HCT116 (cell line): ENCODE measurements around the gene BTD. TPM values are rescaled to one million over a fixed set of nuclear protein-coding genes. Genes with fewer than 3 reads are reported as not detected.

Source experiments
- ATAC-seq: fragments of 200-7000 bp; cut with Tn5 transposase; 2 replicates; pipeline ENCODE4 v1.9.1; 2020; ENCODE audit warnings: mild to moderate bottlenecking, moderate library complexity
- BruUV-seq: library from RNA; stranded (reverse); fragments of 400-500 nt; replicated peaks from 2 replicates; lab custom pipeline; 2021; lab: Mats Ljungman, UMichigan
- CTCF ChIA-PET: fragments of 300-600 bp; sonication (Branson Sonifier 250); formaldehyde crosslinking; loops from one replicate; lab custom pipeline; 2021; ENCODE audit warnings: antibody characterized with exemption; lab: Charles Lee
- POLR2A ChIA-PET: fragments of 300-600, 350-600 bp; sonication (Branson Sonifier 250); formaldehyde crosslinking; loops from one replicate; lab custom pipeline; 2021; ENCODE audit warnings: antibody characterized with exemption; lab: Charles Lee
- RAD21 ChIA-PET, 2 experiments: fragments of 300-600 bp; sonication (Branson Sonifier 250); formaldehyde crosslinking; loops; one replicate each; lab custom pipeline; 2023; ENCODE audit warnings: low total read pairs in 2 of 2; ENCODE audit not compliant: uncharacterized antibody in 2 of 2, unreplicated experiment in 2 of 2, low non-redundant PET in 1 of 2; lab: Charles Lee
- DNase-seq: peaks from one replicate; pipeline ENCODE4 v3.0.0-alpha.2; 2010; ENCODE audit warnings: low read depth, low spot score
- H2AFZ ChIP-seq: fragments of 200-600 bp; shearing (Covaris generic), sonication (generic); 2 replicates; pipeline ENCODE4 v1.6.1; 2017; ENCODE audit warnings: low read depth, mixed run types, mixed read lengths, antibody characterized with exemption, low read length; ENCODE audit not compliant: poor library complexity, severe bottlenecking
- H3K27ac ChIP-seq: 2 replicates; pipeline ENCODE4 v1.5.1; 2012; ENCODE audit warnings: low read depth, low read length
- H3K27me3 ChIP-seq: fragments of 200-600 bp; sonication (generic); 2 replicates; pipeline ENCODE4 v1.6.1; 2016; ENCODE audit warnings: mixed run types, low read length, mixed read lengths; ENCODE audit not compliant: insufficient read depth
- H3K36me3 ChIP-seq, 2 experiments: fragments of 200-500 bp in 1 of 2; fragments of 200-600 bp in 1 of 2; sonication (Bioruptor generic) in 1 of 2; sonication (generic) in 1 of 2; 2 replicates each; pipeline versions ENCODE4 v1.5.1 to v1.6.1; 2014 to 2016; ENCODE audit warnings: low read length in 2 of 2, inconsistent platforms in 1 of 2, mixed read lengths in 1 of 2, mixed run types in 1 of 2; ENCODE audit not compliant: insufficient read depth in 2 of 2, control insufficient read depth in 1 of 2
- H3K4me1 ChIP-seq, 2 experiments: fragments of 200-600 bp in 1 of 2; sonication (generic) in 1 of 2; 2 replicates each; pipeline versions ENCODE4 v1.5.1 to v1.6.1; 2012 to 2017; ENCODE audit warnings: low read length in 2 of 2, inconsistent platforms in 1 of 2, mild to moderate bottlenecking in 1 of 2, mixed read lengths in 1 of 2, mixed run types in 1 of 2, moderate library complexity in 1 of 2; ENCODE audit not compliant: insufficient read depth in 2 of 2, control insufficient read depth in 1 of 2
- H3K4me2 ChIP-seq: fragments of 200-600 bp; sonication (generic); 2 replicates; pipeline ENCODE4 v1.6.1; 2017; ENCODE audit warnings: mixed run types, low read length, mixed read lengths
- H3K4me3 ChIP-seq, 2 experiments: fragments of 200-600 bp in 1 of 2; sonication (generic) in 1 of 2; replicated peaks in 1 of 2; 2 replicates each; pipeline ENCODE4 v1.5.1; 2011 to 2016; ENCODE audit warnings: low read length in 2 of 2, control low read depth in 1 of 2, low read depth in 1 of 2, mild to moderate bottlenecking in 1 of 2, mixed read lengths in 1 of 2, mixed run types in 1 of 2
- H3K79me2 ChIP-seq: fragments of 200-600 bp; sonication (generic); 2 replicates; pipeline ENCODE4 v1.6.1; 2017; ENCODE audit warnings: mild to moderate bottlenecking, mixed run types, low read length, moderate library complexity, mixed read lengths; ENCODE audit not compliant: insufficient read depth
- H3K9ac ChIP-seq: fragments of 200-600 bp; sonication (generic); 2 replicates; pipeline ENCODE4 v1.6.1; 2016; ENCODE audit warnings: low read length, mixed read lengths
- H3K9me2 ChIP-seq: fragments of 200-600 bp; sonication (generic), shearing (Covaris generic); 2 replicates; pipeline ENCODE4 v1.6.1; 2017; ENCODE audit warnings: mixed run types, mild to moderate bottlenecking, moderate library complexity; ENCODE audit not compliant: insufficient read depth
- H3K9me3 ChIP-seq, 2 experiments: fragments of 200-500 bp in 1 of 2; fragments of 200-600 bp in 1 of 2; sonication (Bioruptor generic) in 1 of 2; sonication (generic) in 1 of 2; 2 replicates each; pipeline ENCODE4 v1.6.1; 2014 to 2017; ENCODE audit warnings: low read length in 2 of 2, mixed read lengths in 2 of 2, inconsistent platforms in 1 of 2, low read depth in 1 of 2, mild to moderate bottlenecking in 1 of 2, mixed run types in 1 of 2, moderate library complexity in 1 of 2; ENCODE audit not compliant: control insufficient read depth in 1 of 2, insufficient read depth in 1 of 2
- H4K20me1 ChIP-seq: fragments of 200-600 bp; sonication (generic), shearing (Covaris generic); 2 replicates; pipeline ENCODE4 v1.6.1; 2017; ENCODE audit warnings: mixed run types, mild to moderate bottlenecking, moderate library complexity; ENCODE audit not compliant: insufficient read depth
- ELF1 ChIP-seq: IDR thresholded peaks from 2 replicates; pipeline ENCODE4 v1.6.1; 2012; ENCODE audit warnings: low read depth, borderline replicate concordance
- EZH2 ChIP-seq: fragments of 200-600 bp; sonication (generic); IDR thresholded peaks from 2 replicates; pipeline ENCODE4 v1.6.1; 2017; ENCODE audit warnings: antibody characterized with exemption, mixed run types
- JUND ChIP-seq: IDR thresholded peaks from 2 replicates; pipeline ENCODE4 v1.6.1; 2012
- POLR2AphosphoS5 ChIP-seq: IDR thresholded peaks from 2 replicates; pipeline ENCODE4 v1.6.1; 2011; ENCODE audit warnings: mild to moderate bottlenecking, low read depth, low read length, moderate library complexity
- RAD21 ChIP-seq: IDR thresholded peaks from 2 replicates; pipeline ENCODE4 v1.6.1; 2012; ENCODE audit warnings: low read depth, mild to moderate bottlenecking
- REST ChIP-seq: IDR thresholded peaks from 2 replicates; pipeline ENCODE4 v1.6.1; 2012; ENCODE audit warnings: low read depth
- SP1 ChIP-seq: IDR thresholded peaks from 2 replicates; pipeline ENCODE4 v1.6.1; 2012; ENCODE audit warnings: low read depth
- ZBTB33 ChIP-seq: IDR thresholded peaks from 2 replicates; pipeline ENCODE4 v1.6.1; 2011; ENCODE audit warnings: mild to moderate bottlenecking, low read length, moderate library complexity; ENCODE audit not compliant: insufficient replicate concordance; ENCODE audit errors: extremely low read depth
- intact Hi-C: fragments of 100-400 bp; cut with micrococcal nuclease; formaldehyde crosslinking; loops from 2 replicates; pipeline ENCODE4 v1.10.0; 2022
- total RNA-seq: library from RNA; stranded (reverse); gene quantifications from one replicate; pipeline ENCODE4 v1.2.1, GENCODE V29; 2021; ENCODE audit not compliant: unreplicated experiment

BTD gene
- total RNA-seq, 1 experiment from 2014 or later = 5.0 TPM

DNA sequence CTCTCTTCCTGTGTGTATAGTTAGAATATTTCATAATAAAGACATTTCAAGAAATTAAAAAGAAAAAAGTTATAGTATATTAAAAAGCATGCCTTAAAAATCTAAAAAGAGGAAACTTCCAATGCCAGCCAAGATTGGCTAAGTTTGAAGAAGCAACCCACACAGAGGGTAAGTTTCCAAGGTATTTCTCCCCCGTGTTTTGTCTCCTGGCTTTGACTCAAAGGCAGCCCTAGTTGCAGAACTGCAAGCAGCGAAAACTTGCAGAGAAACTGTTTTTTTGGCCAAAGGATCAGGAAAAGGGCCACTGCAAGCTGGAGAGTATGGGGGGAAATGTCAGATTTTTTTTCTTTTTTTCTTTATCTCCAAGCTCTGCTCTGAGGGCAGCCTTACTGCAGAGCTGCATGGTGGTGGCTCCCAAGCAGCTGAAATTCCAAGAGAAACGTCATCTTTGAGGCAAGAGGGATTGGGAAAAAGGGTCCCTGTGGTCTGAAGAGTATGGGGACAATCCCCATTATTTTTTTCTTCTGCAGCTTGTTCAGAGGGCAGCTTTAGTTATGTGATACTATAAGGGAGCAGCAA, 23.2 kb upstream of the BTD start:
- H3K79me2 ChIP-seq = no peaks in the 10 kb centered on the region
- ChIA-PET CTCF (no interaction called here), RAD21 (no interaction called here), POLR2A (no interaction called here)
- no peak overlapping the region for H3K4me3 ChIP-seq
- H3K4me2 ChIP-seq = no peak overlapping the region
- H4K20me1 ChIP-seq = no peaks in the 10 kb centered on the region
- H3K4me1 ChIP-seq = no peaks in the 10 kb centered on the region
- intact Hi-C loops = no loop called here
- no peak for ATAC-seq
- TF ChIP-seq REST = no peak
- no peak for TF ChIP-seq JUND
- TF ChIP-seq SP1 = no peak
- no peak for TF ChIP-seq EZH2
- no peak for TF ChIP-seq ELF1
- no peak for TF ChIP-seq ZBTB33
- no peak for TF ChIP-seq POLR2AphosphoS5
- TF ChIP-seq RAD21 = no peak
- no peak overlapping the region for H2AFZ ChIP-seq
- H3K9me3 ChIP-seq = no peaks in the 10 kb centered on the region
- no peaks in the 10 kb centered on the region for H3K9me2 ChIP-seq
- BruUV-seq = no TSS peak
- peaks cover 12 to 16% of the 10 kb centered on the region in 2 experiments for H3K36me3 ChIP-seq
- no peak for DNase-seq
- H3K9ac ChIP-seq = no peak overlapping the region
- H3K27me3 ChIP-seq = no peaks in the 10 kb centered on the region
- no peak overlapping the region for H3K27ac ChIP-seq
